GM19099 (cell line): Measurements from ENCODE around the gene GPLD1.

ENCODE experiments used
- POLR2A ChIP-seq: IDR thresholded peaks from 3 replicates; pipeline ENCODE4 v1.6.1; 2011; ENCODE audit warnings: low read depth; ENCODE audit not compliant: insufficient read length; ENCODE audit errors: extremely low read depth

The GPLD1 gene

GRCh38 chr6:24448828-24449525, 40.4 kb downstream of the GPLD1 start:
- TF ChIP-seq POLR2A: no peak

GRCh38 chr6:24448396-24448795, 41.0 kb downstream of the GPLD1 start:
- no peak for TF ChIP-seq POLR2A

DNA sequence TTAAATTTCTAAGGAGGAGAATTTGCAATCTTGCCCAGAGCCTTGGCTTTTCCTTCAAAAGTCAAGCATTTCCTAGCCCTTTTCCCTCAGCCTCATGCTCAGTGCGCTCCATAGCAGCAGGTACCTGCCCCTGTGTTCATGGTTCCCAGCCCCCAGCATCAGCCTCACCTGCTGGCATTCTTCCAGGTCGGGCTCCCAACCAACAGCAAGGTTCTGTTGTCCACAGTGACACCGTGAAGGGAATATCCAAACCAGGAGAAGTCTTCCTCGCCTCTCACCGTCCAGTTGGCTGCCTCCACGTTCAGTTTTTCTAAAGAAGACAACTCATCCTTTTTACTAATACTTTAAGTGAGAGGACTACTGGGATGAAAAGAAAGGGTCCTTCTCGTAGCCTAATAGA, 42.7 kb downstream of the GPLD1 start:
- no peak for TF ChIP-seq POLR2A

GRCh38 chr6:24445704-24446103, 43.7 kb downstream of the GPLD1 start:
- no peak for TF ChIP-seq POLR2A

- no peak for TF ChIP-seq POLR2A
These were observed 44.8 kb downstream of the GPLD1 start for GRCh38 chr6:24444588-24444987.

DNA sequence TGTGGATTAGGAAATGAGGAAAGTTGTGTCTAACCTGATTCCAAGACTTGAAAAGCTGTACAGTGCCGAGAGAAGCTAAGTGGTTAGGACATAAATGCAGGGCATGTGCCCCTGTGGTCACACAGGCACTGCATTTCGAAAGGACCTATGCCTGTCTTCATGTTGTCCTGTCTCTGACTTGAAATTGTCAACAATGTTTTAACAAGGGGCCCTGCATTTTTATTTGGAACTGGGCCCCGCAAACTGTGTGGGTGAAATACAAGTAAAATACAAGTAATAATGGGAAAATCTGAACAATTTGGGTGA, 47.8 kb downstream of the GPLD1 start:
- TF ChIP-seq POLR2A: no peak

GRCh38 chr6:24440897-24441598, 48.3 kb downstream of the GPLD1 start:
- TF ChIP-seq POLR2A: no peak

- no peak for TF ChIP-seq POLR2A
These were observed 49.4 kb downstream of the GPLD1 start for GRCh38 chr6:24439858-24440539.

DNA sequence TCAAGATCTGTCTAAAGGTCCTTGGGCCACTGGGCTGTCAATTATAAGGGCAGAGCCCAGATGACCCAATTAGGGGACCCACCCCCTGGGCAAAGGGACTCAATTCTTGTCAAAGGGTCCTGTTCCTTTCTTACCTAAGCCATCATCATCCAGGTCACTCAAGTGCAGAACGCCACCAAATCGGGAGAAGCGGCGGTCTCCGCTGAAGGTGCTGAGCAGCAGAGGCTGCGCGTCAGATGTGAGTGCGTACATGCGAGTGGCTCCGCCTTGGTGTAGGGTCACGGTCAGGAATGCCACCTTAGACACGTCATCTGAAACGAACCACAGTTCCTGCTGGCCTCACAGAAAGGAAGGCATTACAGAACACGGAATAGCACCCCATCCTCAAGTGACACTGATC, 52.4 kb downstream of the GPLD1 start:
- no peak for TF ChIP-seq POLR2A

DNA sequence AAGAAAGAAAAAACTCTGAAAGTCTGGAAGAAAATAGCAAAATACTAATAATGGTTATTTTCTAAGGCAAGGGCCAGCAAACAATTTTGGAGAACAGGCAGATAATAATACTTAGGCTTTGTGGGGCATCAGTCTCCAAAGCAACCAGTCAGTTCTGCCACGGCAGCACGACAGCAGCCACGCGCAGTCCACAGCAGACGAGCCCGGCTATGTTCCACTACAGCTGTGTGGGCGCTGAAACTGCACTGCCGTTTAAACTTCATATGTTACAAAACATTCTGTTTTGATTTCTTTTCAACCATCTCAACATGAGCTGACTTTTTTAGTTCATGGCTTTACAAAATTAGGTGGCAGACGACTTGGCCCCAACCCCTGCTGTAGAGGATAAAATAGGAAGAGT, 56.8 kb downstream of the GPLD1 start:
- no peak for TF ChIP-seq POLR2A

DNA sequence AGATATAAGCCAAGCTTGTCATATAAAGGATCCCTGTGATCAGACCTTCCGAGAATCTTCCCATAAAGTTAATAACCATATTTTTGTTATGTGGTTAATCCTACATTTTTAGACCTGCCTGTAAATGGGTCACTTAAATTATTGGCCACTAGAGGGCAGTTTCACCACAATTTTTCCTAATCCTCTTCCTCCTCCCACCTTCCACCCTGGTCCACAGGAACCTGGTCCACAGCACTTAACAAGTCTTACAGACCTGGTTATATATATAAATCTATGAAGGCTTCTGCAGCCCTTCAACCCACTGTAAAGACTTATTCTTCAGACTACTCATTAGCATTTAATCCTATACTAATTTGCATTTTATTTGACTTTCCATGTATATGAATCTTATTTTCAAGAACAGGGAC, 58.3 kb downstream of the GPLD1 start:
- TF ChIP-seq POLR2A: no peak

- TF ChIP-seq POLR2A: no peak
These were observed 59.3 kb downstream of the GPLD1 start for GRCh38 chr6:24430086-24430485.

- no peak for TF ChIP-seq POLR2A
These were observed 60.2 kb downstream of the GPLD1 start for GRCh38 chr6:24429146-24429545.

GRCh38 chr6:24428615-24429014, 60.8 kb downstream of the GPLD1 start:
- TF ChIP-seq POLR2A: no peak

DNA sequence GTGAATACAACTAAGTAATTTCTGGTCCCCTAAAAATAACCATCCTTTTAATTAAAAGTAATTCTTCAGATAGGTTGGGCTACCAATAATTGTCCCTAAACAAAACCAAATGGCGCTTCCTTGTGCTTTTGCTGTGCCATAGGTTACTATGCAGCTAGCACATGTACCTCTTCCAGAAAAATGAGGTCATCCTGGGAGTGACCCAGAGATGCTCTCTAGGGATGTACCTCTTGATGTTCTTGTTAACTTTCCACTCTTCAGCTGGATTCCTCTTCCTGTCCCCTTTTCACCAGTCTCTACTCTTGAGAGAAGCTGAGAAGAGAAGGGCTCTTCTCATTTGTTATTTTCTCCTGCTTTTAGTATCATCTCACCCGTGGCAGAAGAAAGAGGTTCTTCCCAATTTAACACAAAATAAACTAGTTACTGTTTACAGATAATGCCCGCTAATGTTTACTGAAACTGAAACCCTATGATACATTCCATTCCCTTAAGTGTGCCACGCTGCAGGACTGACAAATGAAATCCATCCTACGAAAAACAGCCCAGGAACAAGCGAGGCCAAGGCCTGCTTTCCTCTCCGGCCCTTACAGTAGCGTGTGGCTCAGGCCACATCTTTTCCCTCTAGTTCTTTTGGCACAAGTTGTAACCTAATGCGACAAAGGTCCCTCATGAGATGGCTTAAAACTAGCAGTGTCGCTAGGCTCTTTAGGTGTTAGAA, 62.5 kb downstream of the GPLD1 start:
- no peak for TF ChIP-seq POLR2A

GRCh38 chr6:24425091-24425490, 64.3 kb downstream of the GPLD1 start:
- TF ChIP-seq POLR2A: no peak

- TF ChIP-seq POLR2A: no peak
These were observed 69.9 kb downstream of the GPLD1 start for GRCh38 chr6:24419526-24419925.
